HG03457 (cell line): ENCODE results near the gene OR4E2.
"Not testable (repeated sequence)": the region's sequence is repeated elsewhere in the genome, so short reads cannot be mapped to it uniquely, and the experiment has no call there.

Experiments used
- ATAC-seq: cut with Tn5 transposase; IDR thresholded peaks from one replicate; pipeline ENCODE4 v1.9.1; 2021; ENCODE audit warnings: moderate number of reproducible peaks; ENCODE audit not compliant: unreplicated experiment

OR4E2 gene, protein sequence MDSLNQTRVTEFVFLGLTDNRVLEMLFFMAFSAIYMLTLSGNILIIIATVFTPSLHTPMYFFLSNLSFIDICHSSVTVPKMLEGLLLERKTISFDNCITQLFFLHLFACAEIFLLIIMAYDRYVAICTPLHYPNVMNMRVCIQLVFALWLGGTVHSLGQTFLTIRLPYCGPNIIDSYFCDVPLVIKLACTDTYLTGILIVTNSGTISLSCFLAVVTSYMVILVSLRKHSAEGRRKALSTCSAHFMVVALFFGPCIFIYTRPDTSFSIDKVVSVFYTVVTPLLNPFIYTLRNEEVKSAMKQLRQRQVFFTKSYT

DNA sequence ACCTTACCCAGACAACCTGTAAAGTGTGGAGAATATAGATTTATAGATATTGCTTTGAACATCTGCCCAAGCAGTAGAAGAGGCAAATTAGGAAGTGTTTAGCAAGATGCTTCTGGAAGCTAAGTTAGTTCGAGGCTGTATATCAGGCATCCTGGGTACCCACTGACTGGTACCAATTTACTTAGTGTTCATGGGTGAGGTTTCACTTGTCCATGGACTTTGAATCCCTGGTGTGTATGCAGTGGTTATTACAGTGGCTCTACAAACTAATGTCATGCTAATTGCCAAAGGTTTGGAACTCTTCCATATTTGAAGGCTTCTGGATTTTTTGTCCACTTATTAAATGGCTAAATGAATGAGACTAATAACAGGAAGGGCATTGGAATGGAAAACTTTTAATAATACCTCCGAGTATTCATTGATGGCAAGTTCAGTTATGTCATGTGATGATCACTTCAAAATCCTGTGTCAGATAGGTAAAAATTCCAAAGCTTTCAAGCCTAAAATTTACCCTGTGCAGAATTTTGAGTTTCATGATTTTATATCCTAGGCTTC is at the start of gene OR4E2:
OR4E2 (plus strand) TSS at position 505 of the 555 bp plus-strand sequence. CDS start 11,248 bp downstream, outside the sequence.
- ATAC-seq, result no peak

GRCh38 chr14:21612324-21612723 is 41.3 kb upstream of the OR4E2 start:
- ATAC-seq, result no peak

- no peak for ATAC-seq
These were observed 39.4 kb upstream of the OR4E2 start for GRCh38 chr14:21614240-21614639.

GRCh38 chr14:21617614-21618013 is 36.0 kb upstream of the OR4E2 start:
- ATAC-seq, result no peak

DNA sequence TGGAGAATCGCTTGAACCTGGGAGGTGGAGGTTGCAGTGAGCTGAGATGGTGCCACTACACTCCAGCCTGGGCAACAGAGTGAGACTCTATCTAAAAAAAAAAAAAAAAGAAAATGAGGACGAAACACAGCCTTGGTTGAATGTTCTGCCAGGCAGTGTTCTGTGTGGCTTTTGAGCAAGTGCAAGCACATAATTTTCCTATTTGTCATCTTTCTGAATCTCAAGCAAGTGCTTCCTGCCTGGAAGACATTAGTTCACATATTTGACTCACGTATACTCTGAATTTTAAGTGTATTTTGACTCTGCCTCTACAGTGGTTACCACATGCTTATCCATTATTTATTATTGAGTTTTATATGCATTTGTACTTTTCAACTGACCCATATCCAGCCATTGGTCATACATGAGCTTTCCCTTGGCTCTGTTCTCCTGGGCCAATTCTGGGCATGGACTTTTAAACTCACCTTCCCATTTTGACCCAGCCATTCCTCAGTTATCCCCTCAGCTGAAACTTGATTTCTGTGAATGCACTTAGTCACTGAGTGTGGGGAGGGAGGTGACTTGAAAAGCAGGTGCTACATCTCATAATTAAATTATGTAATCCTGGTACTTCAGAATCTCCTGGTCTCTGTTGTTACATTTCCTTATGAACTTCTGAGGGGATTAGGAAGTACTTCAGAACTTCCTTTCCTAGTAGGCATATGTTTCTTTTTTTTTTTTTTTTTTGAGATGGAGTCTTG is 27.0 kb upstream of the OR4E2 start:
- no peak for ATAC-seq

DNA sequence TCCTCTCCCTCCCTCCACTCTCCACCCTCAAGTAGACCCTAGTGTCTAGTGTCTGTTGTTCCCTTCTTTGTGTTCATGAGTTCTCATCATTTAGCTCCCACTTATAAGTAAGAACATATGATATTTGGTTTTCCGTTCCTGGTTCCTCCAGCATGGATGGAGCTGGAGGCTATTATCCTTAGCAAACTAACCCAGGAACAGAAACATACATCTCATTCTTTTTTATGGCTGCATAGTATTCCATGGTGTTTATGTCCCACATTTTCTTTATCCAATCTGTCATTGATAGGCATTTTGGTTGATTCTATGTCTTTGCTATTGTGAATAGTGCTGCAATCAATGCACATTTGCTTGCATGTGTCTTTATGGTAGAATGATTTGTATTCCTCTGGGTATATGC is 23.1 kb upstream of the OR4E2 start:
- not testable (repeated sequence) for ATAC-seq

DNA sequence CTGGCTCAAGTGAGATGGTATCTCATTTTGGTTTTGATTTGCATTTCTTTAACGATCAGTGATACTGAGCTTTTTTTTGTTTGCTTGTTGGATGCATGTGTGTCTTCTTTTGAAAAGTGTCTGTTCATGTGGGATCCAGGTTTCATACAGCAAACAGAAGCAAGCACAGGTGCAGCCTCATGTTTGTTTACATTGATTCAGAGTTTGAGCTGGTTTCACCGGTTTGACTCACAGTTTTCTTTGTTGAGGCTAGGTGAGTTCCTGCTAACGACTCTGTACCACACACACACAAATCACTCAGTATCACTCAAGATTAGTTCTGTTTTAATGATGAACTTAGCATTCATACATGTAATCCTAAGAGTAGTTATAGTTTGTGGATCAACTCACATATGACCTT is 22.6 kb upstream of the OR4E2 start:
- no peak for ATAC-seq

DNA sequence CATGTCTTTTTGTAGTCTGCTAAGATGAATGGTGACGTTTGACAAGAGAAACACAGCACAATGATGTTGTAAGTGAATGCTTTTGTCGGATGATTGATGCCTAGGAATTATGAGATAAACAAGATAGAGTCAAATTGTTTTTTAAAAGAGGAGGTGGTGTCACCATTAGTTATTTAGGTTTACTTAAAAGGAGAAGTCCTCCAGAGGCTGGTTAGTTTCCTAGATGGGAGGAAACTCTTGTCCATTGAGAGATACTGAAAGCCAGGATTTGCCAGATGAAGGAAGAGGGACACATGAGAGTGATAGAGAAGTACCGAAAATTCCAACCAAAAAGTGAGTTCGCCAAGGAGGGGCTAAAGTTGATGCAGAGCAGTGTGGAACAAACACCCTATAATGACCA is 18.8 kb upstream of the OR4E2 start, which contains the start of gene OR10G2:
OR10G2 (minus strand) TSS at position 101 of the 400 bp plus-strand sequence; CDS start at position 3, 98 bp downstream.
- ATAC-seq, result no peak

DNA sequence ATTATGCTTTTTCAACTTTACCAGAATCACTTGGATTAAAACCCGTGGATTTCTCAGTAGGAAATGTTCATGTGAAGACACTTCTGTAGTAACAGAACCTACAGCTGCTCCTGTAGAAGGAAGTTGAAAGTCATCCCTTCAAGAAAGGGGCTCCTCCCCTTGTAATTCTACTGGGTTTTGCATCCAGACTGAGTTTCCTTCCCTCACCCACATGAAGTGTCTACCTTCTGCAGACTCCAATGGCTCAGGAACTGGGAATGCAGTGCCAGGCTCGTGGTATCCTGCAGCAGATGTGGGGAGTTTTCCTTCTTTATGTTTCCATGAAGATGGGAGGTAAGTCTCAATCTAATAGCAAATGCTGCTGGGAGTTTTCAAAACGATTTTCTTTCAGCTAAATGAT is 11.0 kb upstream of the OR4E2 start:
- ATAC-seq, result no peak

DNA sequence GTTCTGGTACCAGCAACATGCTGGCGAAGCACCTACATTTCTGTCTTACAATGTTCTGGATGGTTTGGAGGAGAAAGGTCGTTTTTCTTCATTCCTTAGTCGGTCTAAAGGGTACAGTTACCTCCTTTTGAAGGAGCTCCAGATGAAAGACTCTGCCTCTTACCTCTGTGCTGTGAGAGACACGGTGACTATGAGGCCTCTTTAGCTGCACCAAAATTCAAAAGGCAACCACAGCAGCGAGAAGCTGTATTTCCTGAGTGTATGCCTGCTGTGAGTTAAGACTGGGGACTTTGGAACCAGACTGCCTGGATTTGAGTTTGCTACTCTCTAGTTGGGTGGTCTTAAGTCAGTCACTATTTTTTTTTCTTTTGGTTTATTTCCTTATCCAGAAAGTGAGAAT is 10.2 kb upstream of the OR4E2 start:
- no peak for ATAC-seq

GRCh38 chr14:21647380-21647779 is 6.3 kb upstream of the OR4E2 start:
- no peak for ATAC-seq

GRCh38 chr14:21652209-21652808 is 1.3 kb upstream of the OR4E2 start:
- no peak for ATAC-seq

DNA sequence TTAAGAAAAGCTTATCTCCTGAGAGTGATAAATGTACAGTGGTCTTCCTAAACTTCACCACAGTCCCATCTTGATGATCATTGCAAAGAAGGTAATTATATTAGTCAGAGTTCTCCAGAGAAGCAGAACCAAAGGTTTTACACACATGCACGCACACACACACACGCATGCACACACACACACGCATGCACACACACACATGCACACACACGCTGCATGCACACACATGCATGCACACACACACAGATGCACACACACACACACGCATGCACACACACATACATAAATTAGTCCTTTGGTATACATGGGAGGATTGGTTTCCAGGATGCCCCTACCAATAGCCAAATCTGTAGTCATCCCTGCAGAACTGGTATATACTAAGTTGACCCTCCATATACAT is 580 bp downstream of the OR4E2 start:
- no peak for ATAC-seq

- no peak for ATAC-seq
These were observed 3.3 kb downstream of the OR4E2 start for GRCh38 chr14:21656980-21657379.

- ATAC-seq, result no peak
These were observed 14.7 kb downstream of the OR4E2 start for GRCh38 chr14:21668377-21668776.

- ATAC-seq, result no peak
These were observed 15.6 kb downstream of the OR4E2 start for GRCh38 chr14:21669284-21669683.

- ATAC-seq, result no peak
These were observed 17.7 kb downstream of the OR4E2 start for GRCh38 chr14:21671371-21671770.

GRCh38 chr14:21672116-21672515 is 18.5 kb downstream of the OR4E2 start:
- no peak for ATAC-seq

- ATAC-seq, result no peak
These were observed 20.1 kb downstream of the OR4E2 start, which contains the start of gene OR4E1 for GRCh38 chr14:21673718-21674117. Gene OR4E1, minus strand, starts transcription at chr14:21673818. Its CDS starts 2,883 bp downstream, at chr14:21670935.

GRCh38 chr14:21675566-21675965 is 21.9 kb downstream of the OR4E2 start:
- no peak for ATAC-seq

DNA sequence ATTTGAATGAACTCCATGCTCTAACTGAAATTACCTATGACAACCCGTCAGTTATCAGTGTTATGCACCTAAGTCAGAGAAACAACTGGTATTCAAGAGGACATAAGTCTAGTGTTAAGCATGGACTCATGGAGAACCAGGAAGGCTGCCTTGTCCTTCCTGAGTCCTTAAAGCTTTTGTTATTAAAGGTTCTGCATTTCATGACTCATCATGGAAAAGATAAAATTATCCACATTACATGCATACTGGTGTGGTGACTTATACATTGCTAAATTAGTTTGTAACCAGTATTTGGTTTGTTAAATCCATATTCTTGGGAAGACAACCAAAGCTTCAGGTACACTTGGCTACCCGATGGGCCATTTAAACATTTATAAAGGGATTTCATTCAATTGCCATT is 26.4 kb downstream of the OR4E2 start:
- ATAC-seq, result no peak
